ENCODE results near the gene PSMG2. TPM values are rescaled to one million over a fixed set of nuclear protein-coding genes. Genes with fewer than 3 reads are reported as not detected.
A peak's percentile ranks its signal among the peaks of the same experiment; 100 is the strongest.
"Not testable (repeated sequence)": the region's sequence is repeated elsewhere in the genome, so short reads cannot be mapped to it uniquely, and the experiment has no call there.

PSMG2 gene
- total and polyA plus RNA-seq, 7 experiments from 2014 or later, result 49.9 to 126 (median 59.9) TPM

DNA sequence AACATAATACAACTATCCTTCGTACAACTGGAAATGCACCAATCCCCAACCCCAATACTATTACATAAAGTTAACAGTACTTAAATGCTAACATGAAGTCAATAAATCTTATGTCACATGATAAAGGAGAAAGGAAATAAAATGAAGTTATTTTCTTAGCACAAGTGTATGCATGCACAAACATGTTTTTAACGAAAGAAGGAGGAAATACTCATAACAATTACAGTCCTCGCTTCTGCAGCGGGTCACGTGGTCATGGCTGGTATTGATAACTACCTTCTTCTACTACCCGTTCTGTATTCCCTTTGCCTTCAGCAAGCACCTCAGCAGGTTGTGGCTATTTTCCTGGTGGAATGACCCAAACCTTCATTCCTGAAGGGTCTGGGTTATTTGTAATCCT lies 51.7 kb downstream of the PSMG2 start:
- ChIA-PET POLR2A (no interaction called here), CTCF (no interaction called here)
- Mint-ChIP-seq H3K36me3 (peaks cover 0 to 4% (median 3%) of the 10 kb centered on the region in 5 donors), H3K9me3 (peaks cover 0 to 2% (median 0%) of the 10 kb centered on the region in 11 donors), H3K27me3 (no peaks in the 10 kb centered on the region), H3K4me3 (no peak overlapping the region), H3K4me1 (peaks cover 5 to 23% (median 14%) of the 10 kb centered on the region in 7 donors), H3K27ac (no peak overlapping the region)
- DNase-seq (no peak), ATAC-seq (no peak)
- H3K27me3 ChIP-seq (ENCODE audit: control insufficient read depth in 2 of 2, insufficient read depth in 2 of 2, low read length in 2 of 2), result no peaks in the 10 kb centered on the region
- no peaks in the 10 kb centered on the region for H3K9me3 ChIP-seq (ENCODE audit: control insufficient read depth in 2 of 3, low read length in 3 of 3)
- peaks cover 0 to 7% of the 10 kb centered on the region in 2 donors for H3K4me1 ChIP-seq (ENCODE audit: control insufficient read depth in 2 of 2, insufficient read depth in 2 of 2, low read length in 2 of 2)
- H3K4me3 ChIP-seq (ENCODE audit: low read length), result no peak overlapping the region
- intact Hi-C loops (cut with micrococcal nuclease), result no loop called here
- no peak overlapping the region for H3K27ac ChIP-seq (ENCODE audit: low read depth, low read length)
- no peaks in the 10 kb centered on the region for H3K36me3 ChIP-seq (ENCODE audit: control insufficient read depth in 2 of 3, insufficient read depth in 3 of 3, low read length in 3 of 3)

DNA sequence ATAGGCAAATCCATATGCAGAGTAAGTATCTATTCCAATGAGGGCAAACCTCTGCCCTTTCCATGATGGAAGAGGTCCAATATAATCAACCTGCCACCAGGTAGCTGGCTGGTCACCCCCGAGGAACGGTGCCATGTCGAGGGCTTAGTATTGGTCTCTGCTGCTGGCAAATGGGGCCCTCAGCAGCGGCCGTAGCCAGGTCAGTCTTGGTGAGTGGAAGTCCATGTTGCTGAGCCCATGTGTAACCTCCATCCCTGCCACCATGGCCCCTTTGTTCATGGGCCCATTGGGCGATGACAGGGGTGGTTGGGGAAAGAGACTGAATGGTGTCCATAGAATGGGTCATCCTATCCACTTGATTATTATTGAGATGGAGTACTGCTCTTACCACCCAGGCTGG lies 52.8 kb downstream of the PSMG2 start:
- H3K36me3 Mint-ChIP-seq, H3K27ac Mint-ChIP-seq: not testable (repeated sequence)

DNA sequence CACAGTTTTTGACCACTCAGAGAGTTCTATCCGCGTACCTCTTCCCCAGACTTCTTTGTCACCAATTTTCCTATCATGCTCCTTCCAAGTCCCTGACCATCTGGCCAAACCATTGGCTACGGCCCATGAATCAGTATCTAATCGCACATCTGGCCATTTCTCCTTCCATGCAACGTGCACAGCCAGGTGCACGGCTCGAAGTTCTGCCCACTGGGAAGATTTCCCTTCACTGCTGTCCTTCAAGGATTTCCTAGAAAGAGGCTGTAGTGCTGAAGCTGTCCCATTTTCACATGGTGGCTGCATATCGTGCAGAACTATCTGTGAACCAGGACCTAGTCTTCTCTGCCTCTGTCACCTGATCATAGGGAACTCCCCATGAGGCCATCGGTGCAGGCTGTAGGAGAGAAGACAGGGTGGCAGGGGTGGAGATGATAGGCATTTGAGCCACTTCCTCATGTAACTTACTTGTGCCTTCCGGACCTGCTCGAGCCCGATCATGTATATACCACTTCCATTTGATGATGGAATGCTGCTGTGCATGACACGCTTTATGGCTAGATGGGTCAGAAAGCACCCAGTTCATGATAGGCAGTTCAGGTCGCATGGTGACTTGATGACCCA lies 53.9 kb downstream of the PSMG2 start:
- H3K27me3 ChIP-seq (ENCODE audit: control insufficient read depth in 2 of 2, insufficient read depth in 2 of 2, low read length in 2 of 2); H3K4me1 Mint-ChIP-seq; H3K27ac ChIP-seq (ENCODE audit: low read depth, low read length); H3K4me1 ChIP-seq (ENCODE audit: control insufficient read depth in 2 of 2, insufficient read depth in 2 of 2, low read length in 2 of 2); H3K27ac Mint-ChIP-seq; H3K4me3 Mint-ChIP-seq; CTCF ChIA-PET; H3K36me3 ChIP-seq (ENCODE audit: control insufficient read depth in 2 of 3, insufficient read depth in 3 of 3, low read length in 3 of 3); H3K9me3 ChIP-seq (ENCODE audit: control insufficient read depth in 2 of 3, low read length in 3 of 3); H3K9me3 Mint-ChIP-seq; DNase-seq; intact Hi-C loops (cut with micrococcal nuclease); ATAC-seq; POLR2A ChIA-PET; H3K36me3 Mint-ChIP-seq; H3K27me3 Mint-ChIP-seq; H3K4me3 ChIP-seq (ENCODE audit: low read length): not testable (repeated sequence)

More for the DNA sequence above, 52.8 kb downstream of the PSMG2 start:
- peaks cover 0 to 12% (median 3%) of the 10 kb centered on the region in 7 donors for H3K4me1 Mint-ChIP-seq
- CTCF ChIA-PET; intact Hi-C loops (cut with micrococcal nuclease); H3K27ac ChIP-seq (ENCODE audit: low read depth, low read length); H3K27me3 Mint-ChIP-seq; H3K9me3 Mint-ChIP-seq; H3K9me3 ChIP-seq (ENCODE audit: control insufficient read depth in 2 of 3, low read length in 3 of 3); ATAC-seq; H3K27me3 ChIP-seq (ENCODE audit: control insufficient read depth in 2 of 2, insufficient read depth in 2 of 2, low read length in 2 of 2); H3K36me3 ChIP-seq (ENCODE audit: control insufficient read depth in 2 of 3, insufficient read depth in 3 of 3, low read length in 3 of 3); POLR2A ChIA-PET; H3K4me3 Mint-ChIP-seq; H3K4me1 ChIP-seq (ENCODE audit: control insufficient read depth in 2 of 2, insufficient read depth in 2 of 2, low read length in 2 of 2); H3K4me3 ChIP-seq (ENCODE audit: low read length); DNase-seq: not testable (repeated sequence)

DNA sequence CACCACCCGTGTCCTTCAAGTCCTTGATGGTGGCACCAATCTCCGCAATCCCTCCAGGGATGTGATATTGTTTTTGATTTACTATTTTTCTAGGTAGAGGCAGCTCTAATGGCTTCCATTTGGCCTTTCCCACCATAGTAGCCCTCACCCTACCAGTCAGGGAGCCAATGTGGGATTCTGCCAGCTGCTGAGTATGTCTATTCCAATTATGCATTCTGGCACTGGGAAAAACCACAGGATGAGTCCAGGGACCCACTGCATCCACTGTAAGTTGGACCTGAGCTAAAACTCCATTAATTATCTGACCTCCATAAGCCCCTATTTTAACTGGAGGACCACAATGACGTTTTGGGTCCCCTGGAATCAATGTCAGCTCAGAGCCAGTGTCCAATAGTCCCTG lies 55.7 kb downstream of the PSMG2 start:
- H3K27ac ChIP-seq (ENCODE audit: low read depth, low read length); H3K36me3 ChIP-seq (ENCODE audit: control insufficient read depth in 2 of 3, insufficient read depth in 3 of 3, low read length in 3 of 3); H3K9me3 ChIP-seq (ENCODE audit: control insufficient read depth in 2 of 3, low read length in 3 of 3); H3K4me1 Mint-ChIP-seq; POLR2A ChIA-PET; CTCF ChIA-PET; H3K27me3 ChIP-seq (ENCODE audit: control insufficient read depth in 2 of 2, insufficient read depth in 2 of 2, low read length in 2 of 2); H3K27ac Mint-ChIP-seq; H3K9me3 Mint-ChIP-seq; DNase-seq; H3K4me3 Mint-ChIP-seq; H3K4me3 ChIP-seq (ENCODE audit: low read length); H3K36me3 Mint-ChIP-seq; H3K4me1 ChIP-seq (ENCODE audit: control insufficient read depth in 2 of 2, insufficient read depth in 2 of 2, low read length in 2 of 2); intact Hi-C loops (cut with micrococcal nuclease); ATAC-seq; H3K27me3 Mint-ChIP-seq: not testable (repeated sequence)

DNA sequence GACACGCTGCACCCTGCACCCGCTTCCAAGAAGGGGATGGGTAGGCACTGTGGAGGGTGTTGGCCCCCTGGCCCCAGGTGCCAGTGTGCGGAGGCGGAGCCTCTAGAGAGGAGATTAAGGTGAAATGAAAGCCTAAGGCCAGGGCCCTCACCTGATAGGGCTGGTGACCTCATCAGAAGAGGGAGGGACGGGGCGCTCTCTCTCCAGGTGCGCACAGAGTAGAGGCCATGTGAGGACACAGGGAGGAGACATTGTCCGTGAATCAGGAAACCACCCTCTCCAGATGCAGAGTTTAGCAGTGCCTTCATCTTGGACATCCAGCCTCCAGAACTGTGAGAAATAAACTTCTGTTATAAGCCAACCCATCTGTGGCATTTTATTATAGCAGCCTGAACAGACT lies 62.3 kb downstream of the PSMG2 start:
- ChIA-PET POLR2A (no interaction called here), CTCF (no interaction called here)
- Mint-ChIP-seq H3K27ac (peak overlapping the region in 1 of 9 donors; percentile 12), H3K4me3 (peak overlapping the region in 1 of 10 donors; percentile 45), H3K36me3 (peaks cover 0 to 4% (median 0%) of the 10 kb centered on the region in 5 donors), H3K4me1 (peaks cover 0 to 4% (median 0%) of the 10 kb centered on the region in 7 donors), H3K27me3 (no peaks in the 10 kb centered on the region), H3K9me3 (no peaks in the 10 kb centered on the region)
- DNase-seq (no peak), ATAC-seq (no peak)
- Histone ChIP-seq H3K9me3 (ENCODE audit: control insufficient read depth in 2 of 3, low read length in 3 of 3) (no peaks in the 10 kb centered on the region), H3K4me1 (ENCODE audit: control insufficient read depth in 2 of 2, insufficient read depth in 2 of 2, low read length in 2 of 2) (no peaks in the 10 kb centered on the region), H3K27me3 (ENCODE audit: control insufficient read depth in 2 of 2, insufficient read depth in 2 of 2, low read length in 2 of 2) (no peaks in the 10 kb centered on the region), H3K36me3 (ENCODE audit: control insufficient read depth in 2 of 3, insufficient read depth in 3 of 3, low read length in 3 of 3) (no peaks in the 10 kb centered on the region), H3K27ac (ENCODE audit: low read depth, low read length) (no peak overlapping the region), H3K4me3 (ENCODE audit: low read length) (no peak overlapping the region)
- intact Hi-C loops (cut with micrococcal nuclease), result no loop called here

DNA sequence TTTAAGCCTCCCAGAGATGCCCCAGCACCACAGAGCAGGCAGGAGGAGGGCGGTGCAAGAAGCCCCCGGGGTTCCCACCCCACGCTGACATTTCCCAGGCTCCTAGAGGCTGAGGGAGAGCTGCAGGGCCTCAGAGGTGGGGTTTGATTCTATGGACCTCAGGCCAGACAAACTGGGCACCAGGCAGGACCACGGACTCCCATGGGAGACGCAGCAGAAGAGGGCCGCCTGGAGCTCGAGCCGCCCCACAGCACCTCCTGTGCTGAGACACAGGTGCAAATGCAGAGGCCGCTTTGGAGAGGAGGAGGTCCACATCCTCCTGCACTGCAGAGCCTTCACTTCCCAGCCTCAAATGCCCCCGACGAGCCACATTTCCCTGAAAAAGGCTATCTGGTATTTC lies 62.7 kb downstream of the PSMG2 start:
- Mint-ChIP-seq H3K27me3 (no peaks in the 10 kb centered on the region), H3K4me3 (no peak overlapping the region), H3K27ac (no peak overlapping the region), H3K4me1 (peaks cover 0 to 4% (median 0%) of the 10 kb centered on the region in 7 donors), H3K36me3 (peaks cover 0 to 4% (median 0%) of the 10 kb centered on the region in 5 donors), H3K9me3 (no peaks in the 10 kb centered on the region)
- Histone ChIP-seq H3K27me3 (ENCODE audit: control insufficient read depth in 2 of 2, insufficient read depth in 2 of 2, low read length in 2 of 2) (no peaks in the 10 kb centered on the region), H3K27ac (ENCODE audit: low read depth, low read length) (no peak overlapping the region), H3K36me3 (ENCODE audit: control insufficient read depth in 2 of 3, insufficient read depth in 3 of 3, low read length in 3 of 3) (no peaks in the 10 kb centered on the region), H3K4me1 (ENCODE audit: control insufficient read depth in 2 of 2, insufficient read depth in 2 of 2, low read length in 2 of 2) (no peaks in the 10 kb centered on the region), H3K9me3 (ENCODE audit: control insufficient read depth in 2 of 3, low read length in 3 of 3) (no peaks in the 10 kb centered on the region), H3K4me3 (ENCODE audit: low read length) (no peak overlapping the region)
- intact Hi-C loops (cut with micrococcal nuclease), result no loop called here
- DNase-seq (no peak), ATAC-seq (no peak)
- POLR2A ChIA-PET, result no interaction called here
- CTCF ChIA-PET, result no interaction called here

DNA sequence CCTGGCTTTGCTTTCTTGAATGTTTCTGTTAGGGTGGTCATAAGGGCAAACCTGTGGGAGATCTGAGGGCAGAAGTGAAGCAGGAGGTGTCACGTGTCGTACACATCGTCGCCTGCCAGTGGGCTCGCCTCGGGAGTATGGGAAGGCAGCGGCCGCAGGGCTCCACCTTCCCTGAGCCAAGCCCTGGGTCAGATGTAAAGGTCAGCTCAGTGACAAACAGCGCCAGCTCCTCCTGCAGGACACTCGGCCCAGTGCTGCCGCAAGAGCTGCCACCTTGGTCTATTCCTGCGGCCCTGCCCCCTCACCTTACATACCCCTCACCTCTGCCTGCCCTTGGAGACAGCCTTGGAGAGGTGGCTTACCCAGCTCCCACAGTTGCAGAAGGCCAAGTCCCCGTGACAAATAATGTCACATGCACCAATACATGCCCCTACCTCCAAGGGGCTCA lies 64.2 kb downstream of the PSMG2 start:
- intact Hi-C loops (cut with micrococcal nuclease), result no loop called here
- ATAC-seq (no peak), DNase-seq (no peak)
- Histone ChIP-seq H3K27ac (ENCODE audit: low read depth, low read length) (no peak overlapping the region), H3K4me3 (ENCODE audit: low read length) (no peak overlapping the region), H3K4me1 (ENCODE audit: control insufficient read depth in 2 of 2, insufficient read depth in 2 of 2, low read length in 2 of 2) (no peaks in the 10 kb centered on the region), H3K36me3 (ENCODE audit: control insufficient read depth in 2 of 3, insufficient read depth in 3 of 3, low read length in 3 of 3) (no peaks in the 10 kb centered on the region), H3K9me3 (ENCODE audit: control insufficient read depth in 2 of 3, low read length in 3 of 3) (no peaks in the 10 kb centered on the region), H3K27me3 (ENCODE audit: control insufficient read depth in 2 of 2, insufficient read depth in 2 of 2, low read length in 2 of 2) (no peaks in the 10 kb centered on the region)
- Mint-ChIP-seq H3K9me3 (no peaks in the 10 kb centered on the region), H3K27ac (no peak overlapping the region), H3K36me3 (peaks cover 0 to 4% (median 0%) of the 10 kb centered on the region in 5 donors), H3K27me3 (no peaks in the 10 kb centered on the region), H3K4me3 (no peak overlapping the region), H3K4me1 (peaks cover 0 to 4% (median 0%) of the 10 kb centered on the region in 7 donors)
- CTCF ChIA-PET, result no interaction called here
- POLR2A ChIA-PET, result interaction anchor here (1.1 kb wide), 1 partner anchor 29 kb away, joined by 3 read pairs; no protein-coding TSS in a partner anchor

All from naive thymus-derived CD4-positive, alpha-beta T cell (primary cell).